Loucy (cell line): ENCODE results near the gene HSD11B2.

Experiments
- EZH2phosphoT487 ChIP-seq: fragments of 200-600 bp; IDR thresholded peaks from 2 replicates; pipeline ENCODE4 v1.6.1; 2018; ENCODE audit warnings: antibody characterized with exemption, mild to moderate bottlenecking, moderate library complexity, borderline replicate concordance
- TF ChIP-seq, protein P1 (sequence below): fragments of 200-600 bp; sonication (generic); conservative IDR thresholded peaks from 2 replicates; pipeline ENCODE4 v1.5.1; 2014; ENCODE audit warnings: mild to moderate bottlenecking, antibody characterized with exemption, low read length

- TF ChIP-seq, protein P1, sequence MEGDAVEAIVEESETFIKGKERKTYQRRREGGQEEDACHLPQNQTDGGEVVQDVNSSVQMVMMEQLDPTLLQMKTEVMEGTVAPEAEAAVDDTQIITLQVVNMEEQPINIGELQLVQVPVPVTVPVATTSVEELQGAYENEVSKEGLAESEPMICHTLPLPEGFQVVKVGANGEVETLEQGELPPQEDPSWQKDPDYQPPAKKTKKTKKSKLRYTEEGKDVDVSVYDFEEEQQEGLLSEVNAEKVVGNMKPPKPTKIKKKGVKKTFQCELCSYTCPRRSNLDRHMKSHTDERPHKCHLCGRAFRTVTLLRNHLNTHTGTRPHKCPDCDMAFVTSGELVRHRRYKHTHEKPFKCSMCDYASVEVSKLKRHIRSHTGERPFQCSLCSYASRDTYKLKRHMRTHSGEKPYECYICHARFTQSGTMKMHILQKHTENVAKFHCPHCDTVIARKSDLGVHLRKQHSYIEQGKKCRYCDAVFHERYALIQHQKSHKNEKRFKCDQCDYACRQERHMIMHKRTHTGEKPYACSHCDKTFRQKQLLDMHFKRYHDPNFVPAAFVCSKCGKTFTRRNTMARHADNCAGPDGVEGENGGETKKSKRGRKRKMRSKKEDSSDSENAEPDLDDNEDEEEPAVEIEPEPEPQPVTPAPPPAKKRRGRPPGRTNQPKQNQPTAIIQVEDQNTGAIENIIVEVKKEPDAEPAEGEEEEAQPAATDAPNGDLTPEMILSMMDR, result no peak
- no peak for TF ChIP-seq EZH2phosphoT487
These were observed 37.1 kb upstream of the HSD11B2 start for GRCh38 chr16:67393788-67394154.
